Stimulated activated CD4-positive, alpha-beta T cell treated with anti-CD3 and anti-CD28 coated beads, TNF-alpha, amount 100 ng/mL, for 4 hours (primary cell): ENCODE measurements around the gene SPAG16.
"Not testable (repeated sequence)": the region's sequence is repeated elsewhere in the genome, so short reads cannot be mapped to it uniquely, and the experiment has no call there.

Experiments
- DNase-seq, 3 experiments: peaks; one replicate each; pipeline ENCODE4 v3.0.0-alpha.2; 2020; ENCODE audit warnings: low read depth in 3 of 3

The SPAG16 gene

DNA sequence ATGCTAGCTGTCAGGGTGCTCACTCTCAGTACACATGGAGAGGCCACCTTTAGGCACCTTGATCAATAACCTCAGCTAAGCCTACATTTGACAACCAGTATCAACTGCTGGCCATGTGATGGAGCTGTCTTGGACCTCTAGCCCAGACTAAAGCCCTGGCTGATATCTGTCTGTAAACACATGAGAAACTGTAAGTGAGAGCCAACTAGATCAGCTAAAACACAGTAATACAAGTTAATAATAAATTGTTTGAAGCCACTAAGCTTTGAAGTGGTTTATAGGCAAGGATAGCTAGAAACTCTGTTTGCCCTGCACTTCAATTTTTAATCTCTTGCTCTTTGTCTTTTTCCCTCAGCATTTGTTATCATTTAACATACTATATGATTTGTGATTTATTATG, 407.1 kb downstream of the SPAG16 start:
- DNase-seq: no peak

DNA sequence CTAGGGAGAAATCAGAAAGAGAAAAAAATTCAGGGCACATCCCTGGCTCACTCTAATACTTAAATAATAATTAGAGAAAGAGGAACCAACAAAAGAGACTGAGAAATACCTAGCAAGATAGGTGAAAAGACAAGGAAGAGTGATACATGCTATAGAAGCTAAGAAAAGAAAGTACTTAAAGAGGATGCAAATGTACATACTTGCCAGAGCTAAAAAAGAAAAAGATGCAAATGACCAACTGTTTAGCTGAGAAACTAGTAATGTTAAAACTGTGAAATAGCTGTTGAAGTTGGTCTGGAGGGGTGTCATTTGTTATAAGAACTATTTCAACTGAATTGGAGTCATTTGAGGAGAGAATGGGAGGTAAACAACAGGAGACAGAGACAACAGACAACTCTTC, 412.2 kb downstream of the SPAG16 start:
- no peak for DNase-seq

DNA sequence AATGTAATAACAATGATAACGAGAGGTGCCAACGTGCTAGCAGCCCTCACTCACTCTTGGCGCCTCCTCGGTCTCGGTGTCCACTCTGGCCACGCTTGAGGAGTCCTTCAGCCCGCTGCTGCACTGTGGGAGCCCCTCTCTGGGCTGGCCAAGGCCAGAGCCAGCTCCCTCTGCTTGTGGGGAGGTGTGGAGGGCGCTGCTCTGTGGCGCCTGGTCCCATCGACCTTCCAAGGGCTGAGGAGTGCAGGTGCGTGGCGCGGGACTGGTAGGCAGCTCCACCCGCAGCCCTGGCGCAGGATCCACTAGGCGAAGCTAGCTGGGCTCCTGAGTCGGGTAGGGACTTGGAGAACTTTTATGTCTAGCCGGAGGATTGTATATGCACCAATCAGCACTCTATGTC, 417.1 kb downstream of the SPAG16 start:
- not testable (repeated sequence) for DNase-seq

DNA sequence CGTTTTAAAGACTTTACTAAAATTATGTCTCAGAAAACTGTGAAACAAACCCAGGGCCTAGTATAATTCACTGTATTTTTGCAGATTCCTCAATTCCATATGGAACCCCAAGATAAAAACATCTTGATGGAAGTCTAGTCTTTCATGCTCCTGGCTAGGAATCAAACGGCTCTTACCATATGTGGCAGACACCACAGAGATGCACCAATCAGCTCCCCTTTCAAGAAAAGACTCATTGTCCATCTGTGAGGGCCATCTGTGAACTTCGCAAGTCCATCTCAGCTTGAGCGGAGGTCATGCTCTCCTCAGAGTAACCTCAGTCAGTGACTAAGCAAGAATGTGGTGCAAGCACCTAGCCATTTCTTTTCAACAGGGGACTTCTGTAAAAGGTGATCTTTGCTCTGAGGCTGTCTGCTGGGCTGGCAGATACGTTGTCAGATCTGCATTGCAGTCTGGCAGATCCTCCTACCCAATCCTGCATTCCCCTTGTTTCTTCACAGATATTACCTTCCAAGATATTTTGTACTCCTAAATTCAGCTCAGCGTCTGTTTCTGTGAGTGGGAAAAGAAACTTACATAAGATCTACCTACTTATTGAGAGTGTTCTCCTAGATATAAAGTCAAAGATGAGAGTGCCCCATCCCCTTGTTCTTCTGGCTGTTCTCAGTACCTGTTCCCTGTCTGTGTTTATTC, 419.3 kb downstream of the SPAG16 start:
- no peak for DNase-seq

DNA sequence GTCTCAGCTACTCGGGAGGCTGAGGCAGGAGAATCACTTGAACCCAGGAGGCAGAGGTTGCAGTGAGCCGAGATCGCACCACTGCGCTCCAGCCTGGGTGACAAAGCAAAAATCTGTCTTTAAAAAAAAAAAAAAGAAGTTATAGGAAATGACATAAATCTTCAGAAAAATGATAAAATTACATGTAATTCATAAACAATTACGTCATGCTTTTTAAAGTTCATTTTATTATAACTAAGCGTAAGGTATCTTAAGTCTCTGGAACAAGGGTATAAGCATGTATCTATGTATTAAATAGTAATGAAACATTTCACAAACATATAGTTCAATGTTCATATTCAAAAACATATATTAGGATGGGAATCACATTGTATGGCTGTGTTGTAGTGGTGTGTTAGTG, 425.9 kb downstream of the SPAG16 start:
- DNase-seq: no peak

DNA sequence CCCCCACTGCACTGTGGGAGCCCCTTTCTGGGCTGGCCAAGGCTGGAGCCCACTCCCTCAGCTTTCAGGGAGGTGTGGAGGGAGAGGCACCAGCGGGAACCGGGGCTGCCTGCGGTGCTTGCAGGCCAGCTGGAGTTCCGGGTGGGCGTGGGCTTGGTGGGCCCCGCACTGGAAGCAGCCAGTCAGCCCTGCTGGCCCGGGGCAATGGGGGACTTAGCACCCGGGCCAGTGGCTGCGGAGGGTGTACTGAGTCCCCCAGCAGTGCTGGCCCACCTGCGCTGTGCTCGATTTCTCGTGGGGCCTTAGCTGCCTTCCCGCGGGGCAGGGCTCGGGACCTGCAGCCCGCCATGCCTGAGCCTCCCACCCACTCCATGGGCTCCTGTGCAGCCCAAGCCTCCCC, 434.1 kb downstream of the SPAG16 start:
- DNase-seq: not testable (repeated sequence)

DNA sequence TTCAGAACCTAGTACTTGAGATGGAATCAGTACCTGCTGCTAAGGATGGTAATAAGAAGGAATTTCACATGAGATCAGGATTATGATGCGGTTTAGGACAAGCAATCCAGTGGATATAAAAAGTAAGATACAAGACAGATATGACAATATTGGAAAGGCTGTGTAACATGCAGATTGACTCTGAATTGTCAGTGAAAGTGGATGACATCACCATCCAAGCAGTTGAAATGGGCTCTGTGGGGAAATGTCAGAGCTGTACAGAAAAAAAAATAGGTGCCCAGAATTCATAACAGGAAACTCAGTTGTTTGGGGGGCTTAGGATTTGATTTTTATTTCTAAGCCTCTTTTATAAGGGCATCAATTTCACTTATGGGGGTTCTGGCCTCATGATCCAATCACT, 438.3 kb downstream of the SPAG16 start:
- DNase-seq: no peak

DNA sequence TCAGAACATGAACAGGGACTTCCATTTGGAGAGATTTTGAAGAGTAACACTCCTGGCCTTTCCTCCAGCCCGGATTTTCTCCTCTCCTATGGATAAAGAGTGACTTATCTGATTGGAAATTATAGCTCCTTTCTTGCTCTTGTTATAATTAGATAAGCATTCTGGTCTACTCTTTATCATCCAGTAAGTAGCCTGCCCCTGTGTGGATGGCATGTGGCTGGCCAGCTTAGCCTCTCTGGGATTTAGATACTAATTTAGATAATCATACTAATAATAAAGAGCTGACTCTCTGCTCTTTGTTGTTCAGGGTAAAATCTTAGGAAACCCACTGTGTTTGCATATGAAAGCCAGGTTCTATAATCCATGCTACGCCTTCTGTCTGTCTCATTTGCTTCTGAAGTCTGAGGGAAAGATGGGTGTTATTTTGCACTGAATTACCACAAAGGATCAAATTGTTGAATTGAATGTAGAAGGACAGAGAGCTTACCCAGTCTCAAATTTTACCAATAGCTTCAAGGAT, 438.8 kb downstream of the SPAG16 start:
- DNase-seq: no peak

DNA sequence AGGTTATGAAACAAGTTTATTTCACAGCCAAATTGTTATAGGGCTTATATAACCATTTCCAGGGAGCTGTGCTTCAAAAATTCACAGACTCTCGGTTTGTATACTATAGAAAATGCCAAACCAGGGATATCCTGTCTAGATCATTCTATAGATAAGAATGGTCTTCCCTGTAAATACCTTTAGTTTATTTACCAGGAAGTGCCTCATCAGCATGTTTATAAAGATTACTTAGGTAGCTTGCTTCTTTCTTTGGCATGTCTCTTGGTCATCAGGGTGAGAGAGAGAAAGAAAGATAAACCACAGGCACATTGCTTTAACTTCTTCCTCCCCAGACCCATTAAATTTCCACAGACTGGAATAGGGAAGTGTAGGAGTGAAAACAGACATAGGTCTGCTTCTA, 439.4 kb downstream of the SPAG16 start:
- no peak for DNase-seq

DNA sequence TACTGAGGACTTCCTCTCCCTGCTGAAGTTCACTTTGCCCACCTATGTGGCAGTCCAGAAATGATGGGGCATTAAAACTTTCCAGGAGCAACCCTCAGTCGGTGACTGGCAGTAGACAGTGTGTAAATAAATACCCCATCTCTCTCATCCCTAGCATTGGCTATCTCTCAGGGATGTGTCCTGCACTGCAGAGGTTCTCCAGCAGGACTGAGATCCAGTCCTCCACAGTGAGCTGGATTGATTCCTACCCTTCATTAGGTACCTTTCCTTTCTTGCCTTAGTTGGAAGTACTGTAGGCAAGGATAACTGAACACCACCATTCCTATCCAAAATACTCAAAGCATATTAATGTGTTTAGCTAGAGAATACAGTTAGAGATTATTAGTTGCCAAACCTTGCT, 441.8 kb downstream of the SPAG16 start:
- no peak for DNase-seq

DNA sequence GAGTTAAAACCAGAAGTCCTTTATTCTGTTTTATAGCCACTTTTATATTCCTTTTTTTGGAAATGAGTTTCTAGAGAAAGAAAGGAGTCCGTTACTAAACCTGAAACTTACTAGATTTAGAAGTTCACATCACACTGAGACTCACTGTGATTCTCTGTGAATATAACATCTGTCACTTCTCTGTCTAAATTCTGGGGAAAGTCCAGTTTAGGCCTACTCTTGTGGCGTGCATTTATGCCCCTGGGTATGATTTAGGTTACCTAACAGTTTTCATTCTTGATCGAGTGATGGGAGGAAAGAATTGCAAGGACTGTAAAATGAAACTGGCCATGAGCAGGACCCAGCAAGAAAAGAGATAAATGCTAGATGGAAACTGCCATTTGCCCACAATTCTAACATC, 449.6 kb downstream of the SPAG16 start:
- no peak for DNase-seq

DNA sequence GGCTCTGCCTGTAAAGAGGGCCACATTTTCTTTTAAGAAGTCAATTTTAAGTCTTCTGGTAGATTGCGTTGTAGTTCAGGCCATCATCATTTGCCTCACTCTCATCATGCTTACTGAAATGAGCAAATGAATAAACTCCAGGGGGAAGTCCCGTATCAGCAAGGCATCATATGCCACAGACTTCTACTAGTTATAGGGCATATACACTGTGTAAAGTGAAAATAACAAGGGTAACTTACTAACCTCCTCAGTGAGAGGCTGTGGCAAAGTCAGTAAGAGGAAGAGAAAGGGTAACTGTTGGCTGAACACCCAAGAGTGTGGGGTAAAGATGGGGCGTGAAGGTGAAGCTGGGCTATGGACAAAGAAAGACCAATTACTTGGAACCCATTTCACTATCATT, 456.2 kb downstream of the SPAG16 start:
- no peak for DNase-seq

DNA sequence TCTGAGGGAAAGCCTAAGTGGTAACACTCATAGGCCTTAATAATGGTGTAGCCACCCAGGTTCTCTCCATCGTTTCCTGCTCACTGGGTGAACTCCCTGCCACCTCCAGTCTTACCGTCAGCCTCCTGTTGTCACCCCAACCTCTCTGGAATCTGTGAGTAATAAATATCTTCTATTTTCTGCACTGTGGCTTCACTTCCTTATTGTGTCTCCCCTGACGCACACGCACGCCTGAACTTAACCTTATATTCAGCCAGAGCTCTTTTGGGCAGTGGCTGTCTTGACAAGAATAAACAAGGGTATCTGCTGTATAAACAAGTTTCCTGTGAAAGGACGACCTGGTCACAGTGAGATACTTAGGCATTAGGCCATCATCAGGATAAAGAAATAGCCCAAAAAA, 467.2 kb downstream of the SPAG16 start:
- DNase-seq: no peak

DNA sequence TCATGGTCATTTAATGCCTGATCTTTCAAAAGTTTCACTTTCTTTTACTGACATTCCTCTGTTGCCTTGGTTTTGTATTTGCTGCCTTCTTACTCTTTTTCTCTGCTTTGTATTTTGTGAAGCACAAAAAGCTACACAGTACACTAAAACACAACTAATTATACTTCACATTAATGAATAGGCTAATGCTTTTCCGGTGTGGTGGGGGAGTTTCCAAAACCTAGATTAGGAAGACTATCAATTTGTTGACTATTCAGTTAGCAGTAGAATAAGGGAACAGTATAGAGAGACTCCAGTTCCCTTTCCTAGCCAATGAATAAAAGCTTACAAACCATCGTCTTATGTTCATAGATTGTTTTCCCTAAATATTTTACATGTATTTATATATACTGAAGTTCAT, 468.3 kb downstream of the SPAG16 start:
- DNase-seq: no peak

DNA sequence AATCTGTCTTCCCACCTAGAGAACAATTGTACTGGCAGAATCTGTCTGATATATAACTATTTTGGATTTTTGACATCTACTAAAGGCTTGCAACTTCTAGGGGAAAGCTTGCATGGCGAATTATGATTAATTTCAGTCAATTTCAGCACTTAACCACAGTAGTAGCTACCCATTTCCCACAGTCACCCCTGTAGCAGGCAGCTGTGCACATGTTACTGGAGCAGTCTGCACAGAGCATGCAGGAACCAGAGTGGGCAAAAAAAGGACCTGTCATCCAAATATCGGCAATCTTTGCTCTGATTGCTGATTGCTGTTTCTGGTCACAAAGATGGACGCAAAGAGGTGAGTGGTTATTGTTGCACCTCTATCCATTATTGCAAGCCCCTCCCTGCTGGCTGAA, 473.3 kb downstream of the SPAG16 start:
- DNase-seq: no peak

DNA sequence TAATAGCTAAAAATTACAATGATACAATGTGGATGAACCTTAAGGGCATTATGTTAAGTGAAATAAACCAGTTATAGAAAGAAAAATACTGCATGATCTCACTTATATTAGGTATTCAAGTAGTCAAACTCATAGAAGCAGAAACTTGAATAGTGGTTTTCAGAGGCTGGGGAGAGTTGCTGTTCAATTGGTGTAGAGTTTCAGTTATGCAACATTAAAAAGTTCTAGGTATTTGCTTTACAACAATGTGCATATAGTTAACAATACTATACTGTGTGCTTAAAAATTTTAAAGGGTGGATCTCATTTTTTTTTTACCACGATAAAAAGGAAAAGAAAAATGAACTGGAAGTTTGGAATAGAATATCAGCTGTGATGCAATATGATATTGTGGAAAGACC, 479.1 kb downstream of the SPAG16 start:
- no peak for DNase-seq

DNA sequence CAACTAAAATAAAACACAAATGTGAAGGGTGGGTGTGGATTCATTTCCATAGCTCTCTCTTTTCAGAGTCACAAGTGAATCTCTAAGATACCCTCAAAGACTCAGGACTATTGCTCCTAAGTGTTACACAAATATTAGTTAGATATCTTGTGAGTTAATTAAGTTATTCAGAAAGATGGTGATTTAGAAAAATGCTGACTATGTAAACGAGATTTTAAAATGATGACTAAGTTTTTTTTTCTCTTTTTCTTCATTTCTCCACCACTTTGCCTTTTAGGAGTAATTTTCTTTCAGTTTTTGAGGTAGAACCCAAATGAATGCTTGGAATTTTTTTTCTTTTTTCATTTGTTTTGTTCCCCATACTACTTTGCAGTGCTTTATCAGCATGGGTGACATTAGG, 479.7 kb downstream of the SPAG16 start:
- no peak for DNase-seq

DNA sequence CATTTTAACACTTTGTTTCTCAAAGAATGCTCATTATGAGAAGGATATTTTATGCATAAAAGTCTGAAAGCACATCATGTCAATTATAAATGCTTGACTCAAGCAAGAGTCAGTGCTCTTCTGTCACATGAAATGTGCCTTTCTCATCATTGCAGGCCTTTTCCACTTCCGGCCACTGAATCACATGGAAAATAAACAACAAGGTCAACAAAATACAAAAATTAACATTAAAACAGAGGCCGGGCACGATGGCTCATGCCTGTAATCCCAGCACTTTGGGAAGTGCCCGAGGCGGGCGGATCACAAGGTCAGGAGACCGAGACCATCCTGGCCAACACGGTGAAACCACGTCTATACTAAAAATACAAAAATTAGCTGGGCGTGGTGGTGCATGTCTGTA, 480.6 kb downstream of the SPAG16 start:
- no peak for DNase-seq

DNA sequence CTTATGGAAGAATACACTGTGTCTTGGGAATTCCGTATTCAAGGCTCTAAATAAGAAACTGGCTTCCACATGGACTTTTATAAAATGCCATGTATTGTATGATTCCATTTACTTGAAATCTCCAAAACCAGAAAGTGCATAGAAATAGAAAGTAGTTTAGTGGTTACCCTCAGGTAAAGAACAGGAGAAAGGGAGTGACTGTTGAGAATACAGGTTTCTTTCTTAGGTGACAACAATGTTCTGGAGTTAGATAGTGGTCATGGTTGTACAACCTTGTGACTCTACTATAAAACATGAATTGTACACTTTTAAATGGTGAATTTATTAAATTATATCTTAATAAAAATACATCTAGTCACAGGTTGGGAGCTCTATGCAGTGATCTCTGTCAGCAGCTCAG, 481.8 kb downstream of the SPAG16 start:
- DNase-seq: no peak

DNA sequence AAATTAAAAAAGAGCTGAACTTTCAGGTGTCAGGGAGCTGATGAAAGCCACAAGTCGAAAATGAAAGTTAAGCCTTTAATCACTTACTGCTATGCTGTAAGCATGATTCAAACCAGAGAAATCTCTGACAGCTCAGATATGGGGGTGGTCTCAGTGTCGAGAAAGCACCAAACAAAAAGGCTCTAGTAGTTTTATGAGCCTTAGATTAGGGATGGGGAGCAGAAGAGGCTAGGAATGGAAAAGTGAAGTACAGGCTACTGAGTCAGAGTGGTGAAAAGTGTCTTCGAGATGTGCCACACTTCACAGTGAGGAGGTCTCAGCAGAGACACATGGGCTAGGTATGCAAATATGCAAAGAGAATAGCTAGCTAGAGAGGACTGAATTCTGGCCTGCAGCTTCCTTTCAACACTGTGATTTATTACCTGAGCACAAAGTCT, 482.2 kb downstream of the SPAG16 start:
- no peak for DNase-seq

DNA sequence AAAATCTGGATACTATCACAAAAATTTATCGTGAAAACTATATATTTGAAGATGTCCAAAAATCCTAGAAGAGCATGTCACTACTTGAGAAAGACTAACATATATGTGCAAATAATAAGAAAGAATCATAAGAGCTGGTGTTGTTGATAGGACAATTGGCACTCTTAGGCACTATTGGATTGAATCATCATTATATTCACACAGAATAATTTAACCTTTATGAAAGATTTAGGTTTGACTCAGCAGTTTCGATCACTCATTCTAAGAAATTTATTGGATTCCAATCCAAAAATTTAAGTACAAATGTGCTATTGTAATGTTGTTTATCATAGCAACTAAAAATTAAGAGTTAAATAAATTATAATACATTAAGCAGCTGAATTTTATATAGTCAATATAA, 503.6 kb downstream of the SPAG16 start:
- no peak for DNase-seq

DNA sequence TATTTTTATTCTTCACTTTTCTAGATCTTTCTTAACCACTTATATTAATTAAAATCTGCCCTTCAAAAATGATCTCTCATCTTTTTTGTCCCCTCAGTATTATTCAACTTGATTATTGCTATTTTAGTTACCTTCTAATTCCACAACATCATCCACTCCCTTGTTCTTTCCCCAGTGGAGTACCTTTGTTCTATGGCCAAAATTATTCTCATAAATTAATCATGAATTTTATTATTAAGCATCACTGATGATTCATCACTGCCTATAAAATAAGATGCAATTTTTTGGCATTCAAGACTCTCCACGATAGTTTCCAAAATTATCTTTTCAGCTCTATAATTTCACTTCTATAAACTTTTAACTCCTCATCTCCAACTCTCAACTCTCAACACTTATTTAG, 505.7 kb downstream of the SPAG16 start:
- no peak for DNase-seq

DNA sequence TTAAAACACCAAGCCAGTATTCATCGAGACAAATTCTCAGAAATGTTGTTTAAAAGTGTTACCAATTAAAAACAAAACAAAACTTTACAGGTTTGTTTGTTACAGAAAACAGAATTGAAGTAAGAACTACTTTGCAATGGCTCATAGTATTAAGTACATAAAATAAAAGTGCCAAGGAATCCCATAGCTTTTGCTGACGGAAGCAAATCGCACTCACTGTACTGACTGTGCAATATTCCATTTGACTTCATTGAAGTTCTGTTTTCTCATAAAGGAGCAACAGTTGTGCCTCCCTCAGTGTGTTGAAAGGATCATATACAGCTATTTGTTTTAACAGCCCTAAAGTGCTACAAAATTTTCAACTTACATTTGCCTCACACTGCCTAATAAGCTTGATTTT, 507.8 kb downstream of the SPAG16 start:
- no peak for DNase-seq

DNA sequence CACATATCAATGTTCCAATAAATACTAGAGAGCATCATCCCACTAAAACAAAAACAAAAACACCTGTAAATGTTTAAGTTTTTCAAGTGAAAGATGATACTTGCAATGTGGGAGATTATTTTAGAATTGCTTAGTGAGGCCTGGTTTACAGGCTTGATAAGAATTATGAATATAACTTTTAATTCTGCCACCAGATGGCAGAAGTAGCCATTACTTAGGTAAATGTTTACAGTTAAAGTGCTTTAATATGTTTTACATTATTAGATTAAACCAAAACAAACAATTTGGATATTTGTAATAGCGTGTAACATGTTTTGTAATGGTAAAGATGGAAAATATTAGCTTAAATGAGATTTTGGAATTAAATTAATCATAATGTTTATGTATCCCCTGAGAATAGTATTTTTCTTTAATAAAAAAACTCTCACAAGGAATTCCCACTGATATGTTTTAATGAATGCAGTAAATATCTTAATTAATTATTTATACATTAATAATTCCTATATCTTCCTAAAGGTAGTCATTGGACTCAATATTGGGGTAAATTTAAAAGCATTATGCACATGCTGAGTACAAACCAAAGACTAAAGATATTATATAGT, 522.0 kb downstream of the SPAG16 start:
- no peak for DNase-seq
